OCI-LY7 (cell line): ENCODE data around the gene DNMT3A. TPM values are rescaled to one million over a fixed set of nuclear protein-coding genes. Genes with fewer than 3 reads are reported as not detected.

Source experiments
- BruUV-seq: library from RNA; stranded (reverse); fragments of 400-500 nt; replicated peaks from 2 replicates; lab custom pipeline; 2021; lab: Mats Ljungman, UMichigan
- CTCF ChIA-PET: fragments of 300-600 bp; sonication (Branson Sonifier 250); formaldehyde crosslinking; loops from one replicate; lab custom pipeline; 2022; ENCODE audit warnings: antibody characterized with exemption; ENCODE audit not compliant: unreplicated experiment; lab: Charles Lee
- POLR2A ChIA-PET: fragments of 300-600 bp; sonication (Branson Sonifier 250); formaldehyde crosslinking; loops from one replicate; lab custom pipeline; 2022; ENCODE audit warnings: antibody characterized with exemption; lab: Charles Lee
- DNase-seq: peaks from one replicate; pipeline ENCODE4 v3.0.0-alpha.2; 2015; ENCODE audit warnings: low spot score
- H2AFZ ChIP-seq: fragments of 200-600 bp; sonication (generic), shearing (Covaris generic); 2 replicates; pipeline ENCODE4 v1.6.1; 2014; ENCODE audit warnings: mild to moderate bottlenecking, antibody characterized with exemption, low read length, moderate library complexity
- H3K27ac ChIP-seq: fragments of 200-600 bp; sonication (generic); 2 replicates; pipeline ENCODE4 v1.5.1; 2014; ENCODE audit warnings: mixed run types, low read depth, mild to moderate bottlenecking, moderate library complexity, low read length, inconsistent platforms; ENCODE audit not compliant: poor library complexity, severe bottlenecking
- H3K36me3 ChIP-seq: fragments of 200-600 bp; sonication (generic); 2 replicates; pipeline ENCODE4 v1.6.1; 2014; ENCODE audit warnings: mild to moderate bottlenecking, antibody characterized with exemption, low read length, moderate library complexity, mixed read lengths; ENCODE audit not compliant: insufficient read depth
- H3K4me1 ChIP-seq: fragments of 200-600 bp; sonication (generic); 2 replicates; pipeline ENCODE4 v1.5.1; 2014; ENCODE audit warnings: mild to moderate bottlenecking, low read length; ENCODE audit not compliant: insufficient read depth, poor library complexity, severe bottlenecking
- H3K4me2 ChIP-seq: fragments of 200-600 bp; sonication (generic); 2 replicates; pipeline ENCODE4 v1.6.1; 2014; ENCODE audit warnings: mild to moderate bottlenecking, low read length
- H3K4me3 ChIP-seq: fragments of 200-600 bp; sonication (generic); 2 replicates; pipeline ENCODE4 v1.5.1; 2014; ENCODE audit warnings: mild to moderate bottlenecking, low read depth, low read length; ENCODE audit not compliant: poor library complexity, severe bottlenecking
- H3K79me2 ChIP-seq: fragments of 200-600 bp; sonication (generic); 2 replicates; pipeline ENCODE4 v1.6.1; 2016; ENCODE audit warnings: low read depth, mild to moderate bottlenecking, low read length, moderate library complexity, mixed read lengths; ENCODE audit not compliant: insufficient read depth
- H3K9me2 ChIP-seq: fragments of 200-600 bp; sonication (generic); 2 replicates; pipeline ENCODE4 v1.6.1; 2016; ENCODE audit warnings: mild to moderate bottlenecking, low read length, mixed read lengths; ENCODE audit not compliant: insufficient read depth
- H3K9me3 ChIP-seq: fragments of 200-600 bp; sonication (generic); 2 replicates; pipeline ENCODE4 v1.6.1; 2014; ENCODE audit warnings: mild to moderate bottlenecking, mixed run types, low read length, mixed read lengths
- H4K20me1 ChIP-seq: fragments of 200-600 bp; sonication (generic); 2 replicates; pipeline ENCODE4 v1.6.1; 2014; ENCODE audit warnings: mild to moderate bottlenecking, antibody characterized with exemption, low read length, moderate library complexity, mixed read lengths; ENCODE audit not compliant: insufficient read depth
- CTCF ChIP-seq: fragments of 200-600 bp; sonication (generic); conservative IDR thresholded peaks from 2 replicates; pipeline ENCODE4 v1.5.1; 2014; ENCODE audit warnings: mild to moderate bottlenecking, antibody characterized with exemption, low read length, moderate library complexity, mixed read lengths
- EZH2phosphoT487 ChIP-seq: fragments of 200-600 bp; sonication (generic); IDR thresholded peaks from 2 replicates; pipeline ENCODE4 v1.6.1; 2018; ENCODE audit warnings: low read depth, borderline replicate concordance, mild to moderate bottlenecking, mixed run types, antibody characterized with exemption, low read length, moderate library complexity, mixed read lengths
- intact Hi-C: fragments of 100-400 bp; cut with micrococcal nuclease; formaldehyde crosslinking; loops from one replicate; pipeline ENCODE4 v1.10.0; 2022; ENCODE audit not compliant: unreplicated experiment
- total RNA-seq, 2 experiments: library from RNA; depleted of rRNA in 1 of 2; stranded (reverse); fragments of >200 nt in 1 of 2; shearing (Covaris generic) in 1 of 2; gene quantifications; 2 replicates each; pipeline ENCODE4 v1.2.3, GENCODE V29; 2014 to 2022

Gene DNMT3A
- total RNA-seq, 2 experiments from 2014 or later, result 2.8 to 7.3 TPM

- H3K9me2 ChIP-seq, result no peaks in the 10 kb centered on the region
- H2AFZ ChIP-seq, result no peak overlapping the region
- no peak overlapping the region for H3K4me2 ChIP-seq
- no peaks in the 10 kb centered on the region for H3K9me3 ChIP-seq
- no peak overlapping the region for H3K4me3 ChIP-seq
- H3K27ac ChIP-seq, result no peak overlapping the region
- TF ChIP-seq CTCF (no peak), EZH2phosphoT487 (no peak)
- ChIA-PET CTCF (no interaction called here), POLR2A (interaction anchor here (0.6 kb wide), 1 partner anchor 137 kb away, joined by 6 read pairs; no protein-coding TSS in a partner anchor)
- no peak for DNase-seq
- H3K79me2 ChIP-seq, result no peaks in the 10 kb centered on the region
- BruUV-seq, result no TSS peak
- intact Hi-C loops, result no loop called here
- H3K4me1 ChIP-seq, result peaks cover 4% of the 10 kb centered on the region
- H4K20me1 ChIP-seq, result no peaks in the 10 kb centered on the region
- no peaks in the 10 kb centered on the region for H3K36me3 ChIP-seq
Measured at GRCh38 chr2:25369439-25369838, 27.7 kb upstream of the DNMT3A start.

GRCh38 chr2:25368660-25369059 is 26.9 kb upstream of the DNMT3A start:
- TF ChIP-seq EZH2phosphoT487, result no peak
- no peak for TF ChIP-seq CTCF
- DNase-seq, result no peak
- Histone ChIP-seq H3K27ac (no peak overlapping the region), H3K4me3 (no peak overlapping the region), H3K4me2 (no peak overlapping the region), H4K20me1 (no peaks in the 10 kb centered on the region), H2AFZ (no peak overlapping the region), H3K9me3 (no peaks in the 10 kb centered on the region), H3K79me2 (no peaks in the 10 kb centered on the region), H3K36me3 (no peaks in the 10 kb centered on the region), H3K4me1 (peaks cover 5% of the 10 kb centered on the region), H3K9me2 (no peaks in the 10 kb centered on the region)
- POLR2A ChIA-PET, result no interaction called here
- BruUV-seq, result no TSS peak
- intact Hi-C loops, result no loop called here
- CTCF ChIA-PET, result no interaction called here

- ChIA-PET POLR2A (no interaction called here), CTCF (no interaction called here)
- TF ChIP-seq EZH2phosphoT487 (no peak), CTCF (no peak)
- Histone ChIP-seq H3K27ac (no peak overlapping the region), H3K4me1 (peaks cover 18% of the 10 kb centered on the region), H3K9me2 (no peaks in the 10 kb centered on the region), H4K20me1 (no peaks in the 10 kb centered on the region), H3K9me3 (no peaks in the 10 kb centered on the region), H3K4me2 (no peak overlapping the region), H3K4me3 (no peak overlapping the region), H3K36me3 (no peaks in the 10 kb centered on the region), H2AFZ (no peak overlapping the region), H3K79me2 (no peaks in the 10 kb centered on the region)
- intact Hi-C loops, result no loop called here
- no peak for DNase-seq
- BruUV-seq, result no TSS peak
Measured at GRCh38 chr2:25367296-25367695, 25.6 kb upstream of the DNMT3A start.
